H1 (cell line): Measurements from ENCODE around the gene CACNG4. TPM values are rescaled to one million over a fixed set of nuclear protein-coding genes. Genes with fewer than 3 reads are reported as not detected.

ENCODE experiments used
- CTCF ChIA-PET: fragments of 300-600 bp; sonication (Branson Sonifier 250); formaldehyde crosslinking; loops from one replicate; lab custom pipeline; 2021; ENCODE audit not compliant: partially characterized antibody; lab: Charles Lee
- POLR2A ChIA-PET: fragments of 300-600 bp; sonication (Branson Sonifier 250); formaldehyde crosslinking; loops from one replicate; lab custom pipeline; 2021; ENCODE audit warnings: inconsistent platforms; ENCODE audit not compliant: partially characterized antibody; lab: Charles Lee
- DNase-seq, 2 experiments: peaks; one replicate each; pipeline versions ENCODE4 v3.0.0 to v3.0.0-alpha.2; 2010 to 2022; ENCODE audit warnings: low spot score in 2 of 2, low read depth in 1 of 2, mixed read lengths in 1 of 2
- FAIRE-seq: peaks from 2 replicates; lab custom pipeline; 2011; peaks lifted over from hg19 to GRCh38; lab: Jason Lieb, UNC
- H2AFZ ChIP-seq: 2 replicates; pipeline ENCODE4 v1.8.1; 2012; ENCODE audit warnings: low read length, inconsistent platforms
- H2AK5ac ChIP-seq: 2 replicates; pipeline ENCODE4 v1.6.1; 2013; ENCODE audit warnings: low read depth, low read length
- H2BK120ac ChIP-seq: replicated peaks from 2 replicates; pipeline ENCODE3; 2013; ENCODE audit warnings: low read depth, low read length, inconsistent platforms
- H2BK12ac ChIP-seq: 2 replicates; pipeline ENCODE4 v1.6.1; 2013; ENCODE audit warnings: low read depth, low read length
- H2BK15ac ChIP-seq: 2 replicates; pipeline ENCODE4 v1.6.1; 2013; ENCODE audit warnings: low read length
- H2BK20ac ChIP-seq: 2 replicates; pipeline ENCODE4 v1.6.1; 2013; ENCODE audit warnings: low read length
- H2BK5ac ChIP-seq: 2 replicates; pipeline ENCODE4 v1.6.1; 2013; ENCODE audit warnings: low read depth, low read length
- H3K14ac ChIP-seq: 2 replicates; pipeline ENCODE4 v1.6.1; 2013; ENCODE audit warnings: inconsistent platforms; ENCODE audit not compliant: insufficient read length
- H3K18ac ChIP-seq: 2 replicates; pipeline ENCODE4 v1.6.1; 2013; ENCODE audit warnings: low read length; ENCODE audit errors: extremely low read depth
- H3K23ac ChIP-seq: 2 replicates; pipeline ENCODE4 v1.6.1; 2013; ENCODE audit warnings: inconsistent platforms; ENCODE audit not compliant: insufficient read length
- H3K23me2 ChIP-seq: 2 replicates; pipeline ENCODE4 v1.6.1; 2013; ENCODE audit warnings: low read depth, low read length
- H3K27ac ChIP-seq: 2 replicates; pipeline ENCODE4 v1.6.1; 2011; ENCODE audit warnings: low read depth, low read length, inconsistent platforms
- H3K27me3 ChIP-seq, 4 experiments: replicated peaks in 1 of 4; 1 replicate in 1 of 4; 2 replicates in 3 of 4; pipeline versions ENCODE4 v1.6.1 to v1.8.1; 2011 to 2013; ENCODE audit warnings: low read length in 3 of 4, mild to moderate bottlenecking in 3 of 4, inconsistent platforms in 2 of 4, mixed read lengths in 2 of 4, moderate library complexity in 1 of 4; ENCODE audit not compliant: control insufficient read depth in 3 of 4, insufficient read depth in 3 of 4; ENCODE audit errors: extremely low read depth in 1 of 4
- H3K36me3 ChIP-seq, 4 experiments: 2 replicates each; pipeline versions ENCODE4 v1.6.1 to v1.8.1; 2011 to 2013; ENCODE audit warnings: mild to moderate bottlenecking in 4 of 4, low read length in 3 of 4, moderate library complexity in 2 of 4, control low read depth in 1 of 4, inconsistent platforms in 1 of 4; ENCODE audit not compliant: insufficient read depth in 4 of 4, control insufficient read depth in 2 of 4
- H3K4ac ChIP-seq: replicated peaks from 2 replicates; pipeline ENCODE3; 2013; ENCODE audit warnings: low read length, low read depth, mixed read lengths, inconsistent platforms; ENCODE audit not compliant: insufficient read length
- H3K4me1 ChIP-seq, 4 experiments: replicated peaks in 1 of 4; 1 replicate in 1 of 4; 2 replicates in 3 of 4; pipeline versions ENCODE4 v1.6.1 to v1.8.1; 2011 to 2013; ENCODE audit warnings: low read length in 3 of 4, inconsistent platforms in 2 of 4, mixed read lengths in 1 of 4; ENCODE audit not compliant: insufficient read depth in 4 of 4, control insufficient read depth in 3 of 4
- H3K4me2 ChIP-seq, 2 experiments: 2 replicates each; pipeline versions ENCODE4 v1.6.1 to v1.8.1; 2011 to 2013; ENCODE audit warnings: low read depth in 2 of 2, low read length in 2 of 2, control low read depth in 1 of 2, inconsistent platforms in 1 of 2, mild to moderate bottlenecking in 1 of 2; ENCODE audit not compliant: insufficient read depth in 1 of 2
- H3K4me3 ChIP-seq, 4 experiments: fragments of 200-600, 300-600 bp in 1 of 4; sonication (generic), shearing (Covaris generic), sonication (Bioruptor Twin) in 1 of 4; 2 replicates each; pipeline versions ENCODE4 v1.5.1 to v1.8.1; 2011 to 2016; ENCODE audit warnings: low read length in 4 of 4, low read depth in 3 of 4, control low read depth in 2 of 4, inconsistent platforms in 2 of 4, mild to moderate bottlenecking in 2 of 4, mixed read lengths in 1 of 4, moderate library complexity in 1 of 4; ENCODE audit not compliant: insufficient read depth in 2 of 4; ENCODE audit errors: extremely low read depth in 1 of 4
- H3K56ac ChIP-seq: replicated peaks from 2 replicates; pipeline ENCODE3; 2013; ENCODE audit warnings: low read depth, mild to moderate bottlenecking, mixed read lengths, low read length, inconsistent platforms; ENCODE audit not compliant: insufficient read length
- H3K79me1 ChIP-seq: 2 replicates; pipeline ENCODE4 v1.6.1; 2013; ENCODE audit warnings: low read depth, low read length, control low read depth
- H3K79me2 ChIP-seq, 2 experiments: 2 replicates each; pipeline versions ENCODE4 v1.6.1 to v1.8.1; 2012 to 2013; ENCODE audit warnings: low read length in 2 of 2, mild to moderate bottlenecking in 2 of 2, inconsistent platforms in 1 of 2; ENCODE audit not compliant: insufficient read depth in 2 of 2, control insufficient read depth in 1 of 2
- H3K9ac ChIP-seq, 4 experiments: replicated peaks in 1 of 4; 1 replicate in 1 of 4; 2 replicates in 3 of 4; pipeline versions ENCODE4 v1.6.1 to v1.8.1; 2011 to 2013; ENCODE audit warnings: low read depth in 3 of 4, low read length in 3 of 4, control low read depth in 2 of 4, mild to moderate bottlenecking in 2 of 4, moderate library complexity in 2 of 4, inconsistent platforms in 1 of 4; ENCODE audit errors: extremely low read depth in 1 of 4
- H3K9me3 ChIP-seq, 2 experiments: 2 replicates each; pipeline versions ENCODE4 v1.6.1 to v1.8.1; 2012 to 2013; ENCODE audit warnings: mild to moderate bottlenecking in 2 of 2, moderate library complexity in 2 of 2, control low read depth in 1 of 2, inconsistent platforms in 1 of 2, low read depth in 1 of 2, low read length in 1 of 2, mixed read lengths in 1 of 2; ENCODE audit not compliant: insufficient read depth in 2 of 2
- H4K20me1 ChIP-seq, 2 experiments: replicated peaks in 1 of 2; 2 replicates each; pipeline versions ENCODE3 to v1.8.1; 2011 to 2013; ENCODE audit warnings: inconsistent platforms in 2 of 2, low read length in 2 of 2, mild to moderate bottlenecking in 1 of 2; ENCODE audit not compliant: insufficient read depth in 2 of 2, control insufficient read depth in 1 of 2
- H4K5ac ChIP-seq: 2 replicates; pipeline ENCODE4 v1.6.1; 2013; ENCODE audit warnings: low read length, low read depth, mixed read lengths, inconsistent platforms; ENCODE audit not compliant: insufficient read length
- H4K8ac ChIP-seq: 2 replicates; pipeline ENCODE4 v1.8.0; 2013; ENCODE audit warnings: mild to moderate bottlenecking, moderate library complexity, low read length, inconsistent platforms; ENCODE audit not compliant: insufficient read depth; ENCODE audit errors: extremely low read depth
- H4K91ac ChIP-seq: replicated peaks from 2 replicates; pipeline ENCODE3; 2013; ENCODE audit warnings: low read length, mixed read lengths, inconsistent platforms; ENCODE audit not compliant: insufficient read length
- BRCA1 ChIP-seq: IDR thresholded peaks from 2 replicates; pipeline ENCODE4 v1.6.1; 2012; ENCODE audit warnings: low read depth, low read length, improper control_type of control experiment
- CBX8 ChIP-seq: fragments of 300-800, 300-1000 bp; sonication (generic); IDR thresholded peaks from 2 replicates; pipeline ENCODE4 v1.7.1; 2016; ENCODE audit warnings: low read depth, low read length, borderline replicate concordance
- CHD1 ChIP-seq: IDR thresholded peaks from 2 replicates; pipeline ENCODE4 v1.6.1; 2012; ENCODE audit warnings: low read depth, low read length, improper control_type of control experiment
- CHD2 ChIP-seq: IDR thresholded peaks from 2 replicates; pipeline ENCODE4 v1.6.1; 2012; ENCODE audit warnings: low read length, improper control_type of control experiment
- HDAC6 ChIP-seq: IDR thresholded peaks from one replicate; pipeline ENCODE4 v1.7.1; 2012; ENCODE audit warnings: low read depth, mild to moderate bottlenecking, inconsistent platforms, low read length, moderate library complexity
- KDM4A ChIP-seq: IDR thresholded peaks from one replicate; pipeline ENCODE4 v1.7.1; 2012; ENCODE audit warnings: low read depth, mild to moderate bottlenecking, moderate library complexity, low read length, inconsistent platforms; ENCODE audit not compliant: severe bottlenecking
- SP1 ChIP-seq: IDR thresholded peaks from 2 replicates; pipeline ENCODE4 v1.6.1; 2011; ENCODE audit warnings: low read depth, low read length
- SP2 ChIP-seq: IDR thresholded peaks from 2 replicates; pipeline ENCODE4 v1.6.1; 2012; ENCODE audit warnings: mild to moderate bottlenecking, low read length, inconsistent platforms
- TAF7 ChIP-seq: optimal IDR thresholded peaks from 2 replicates; pipeline ENCODE3; 2011; ENCODE audit warnings: low read depth, mild to moderate bottlenecking, inconsistent platforms, low read length, moderate library complexity, borderline replicate concordance
- WGBS, 2 experiments: shearing (Covaris generic) in 1 of 2; methylation state at CpG; one replicate each; pipeline versions ENCODE4 v1.1.6 to v1.1.7; 2013 to 2015; ENCODE audit warnings: low lambda C conversion rate in 2 of 2, mixed read lengths in 2 of 2, inconsistent platforms in 1 of 2, low coverage in 1 of 2, missing lambda C conversion rate in 1 of 2; ENCODE audit not compliant: insufficient replicate concordance in 2 of 2, insufficient coverage in 1 of 2, insufficient read length in 1 of 2; ENCODE audit errors: extremely low coverage in 1 of 2, missing lambda C conversion rate in 1 of 2; 5-methylcytosine and 5-hydroxymethylcytosine counted together
- polyA plus RNA-seq, 7 experiments: library from polyadenylated mRNA; depleted of rRNA in 3 of 7; stranded (reverse) in 5 of 7; unstranded in 2 of 7; fragments of >200 nt in 5 of 7; fragments of 200-250 nt in 2 of 7; gene quantifications; 1 replicate in 5 of 7; 2 replicates in 1 of 7; 4 replicates in 1 of 7; pipeline versions ENCODE4 v1.2.1 to v1.2.3, GENCODE V29; 2011 to 2013; ENCODE audit warnings: missing spikeins in 2 of 7, mixed read lengths in 2 of 7
- total RNA-seq: library from RNA; stranded (reverse); fragmentation: NEBNext Ultra II Directional; extraction: Animal tissue kit (Norgen Biotek cat#: 25700); gene quantifications from 2 replicates; pipeline ENCODE4 v1.2.1, GENCODE V29; 2021

CACNG4 gene
- total and polyA plus RNA-seq, 2 of the 8 experiments (the other 6 are each of a cell fraction or from before 2014, with no cell fraction given), result 3.6 to 5.6 TPM

DNA sequence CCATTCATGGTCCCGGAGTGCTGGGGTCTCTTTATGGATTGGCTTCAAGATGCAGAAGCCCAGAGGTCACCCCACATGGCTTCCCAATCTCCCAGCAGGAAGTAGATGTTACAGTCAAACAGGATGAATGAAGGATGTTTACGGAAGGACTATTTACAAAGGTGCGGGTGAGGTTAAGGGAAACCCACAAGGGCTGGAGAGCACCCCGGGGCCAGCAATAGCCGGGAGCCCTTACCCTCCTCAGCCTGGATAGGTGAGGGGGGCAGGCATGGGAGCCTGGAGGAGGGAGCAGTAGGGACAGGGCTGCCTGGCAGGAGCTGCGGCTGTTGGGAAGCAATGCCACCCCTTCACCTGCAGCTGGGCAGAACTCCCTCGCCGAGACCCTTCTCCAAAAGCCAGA lies 55.3 kb downstream of the CACNG4 start:
- H3K23me2 ChIP-seq, result no peaks in the 10 kb centered on the region
- DNase-seq (no peak), FAIRE-seq (no peak)
- no peak overlapping the region for H3K18ac ChIP-seq
- no peak overlapping the region for H2BK120ac ChIP-seq
- no peaks in the 10 kb centered on the region for H3K9me3 ChIP-seq
- H3K27ac ChIP-seq, result no peak overlapping the region
- H4K91ac ChIP-seq, result no peak overlapping the region
- no peak overlapping the region for H4K5ac ChIP-seq
- no peak overlapping the region for H3K23ac ChIP-seq
- no peak overlapping the region for H2BK20ac ChIP-seq
- no peak overlapping the region for H4K8ac ChIP-seq
- no peak overlapping the region for H2BK12ac ChIP-seq
- H2BK5ac ChIP-seq, result no peak overlapping the region
- no peak overlapping the region for H2BK15ac ChIP-seq
- H3K4ac ChIP-seq, result no peak overlapping the region
- H3K4me1 ChIP-seq, result no peaks in the 10 kb centered on the region; a peak in 1 of 7 replicates
- no peaks in the 10 kb centered on the region for H3K79me2 ChIP-seq
- no peak overlapping the region for H3K4me2 ChIP-seq
- 86% methylated on average over 8 of the region's 8 CpGs; no CpG with 5 or more reads in 1 of the 2 experiments for WGBS, 2 experiments
- H3K36me3 ChIP-seq, result no peaks in the 10 kb centered on the region
- H2AK5ac ChIP-seq, result no peak overlapping the region
- CTCF ChIA-PET, result interaction anchor here (0.7 to 2.5 kb wide), 6 partner anchors 11 to 181 kb away, joined by 3 to 10 read pairs (median 3); no protein-coding TSS in a partner anchor
- no peaks in the 10 kb centered on the region for H3K27me3 ChIP-seq
- POLR2A ChIA-PET, result no interaction called here
- no peak overlapping the region for H3K56ac ChIP-seq
- H4K20me1 ChIP-seq, result peaks cover 0 to 4% of the 10 kb centered on the region in 2 experiments
- H3K4me3 ChIP-seq, result no peak overlapping the region
- no peaks in the 10 kb centered on the region for H3K79me1 ChIP-seq
- H3K14ac ChIP-seq, result no peak overlapping the region
- no peak overlapping the region for H3K9ac ChIP-seq
- H2AFZ ChIP-seq, result no peak overlapping the region
- TF ChIP-seq BRCA1 (no peak), SP1 (no peak), CBX8 (no peak), TAF7 (no peak), HDAC6 (no peak), CHD1 (no peak), CHD2 (no peak), KDM4A (no peak), SP2 (no peak)
